Left hindlimb (tissue), 1 donor: ENCODE measurements around the gene PIK3C3.
A peak's percentile ranks its signal among the peaks of the same experiment; 100 is the strongest.
"Not testable (repeated sequence)": the region's sequence is repeated elsewhere in the genome, so short reads cannot be mapped to it uniquely, and the experiment has no call there.

Experiments
- DNase-seq: peaks from one replicate; pipeline ENCODE4 v3.0.0-alpha.2; 2018

PIK3C3 gene

GRCh38 chr18:42025974-42026625, 71.1 kb downstream of the PIK3C3 start:
- no peak for DNase-seq

GRCh38 chr18:42028247-42028832, 73.3 kb downstream of the PIK3C3 start:
- DNase-seq: no peak

- no peak for DNase-seq
Measured at GRCh38 chr18:42029092-42029491, 74.1 kb downstream of the PIK3C3 start.

GRCh38 chr18:42030586-42031182, 75.7 kb downstream of the PIK3C3 start:
- DNase-seq: no peak

- no peak for DNase-seq
Measured at GRCh38 chr18:42032447-42032846, 77.4 kb downstream of the PIK3C3 start.

- DNase-seq: no peak
Measured at GRCh38 chr18:42033137-42033810, 78.2 kb downstream of the PIK3C3 start.

GRCh38 chr18:42038936-42039335, 83.9 kb downstream of the PIK3C3 start:
- no peak for DNase-seq

GRCh38 chr18:42039396-42039795, 84.4 kb downstream of the PIK3C3 start:
- no peak for DNase-seq

GRCh38 chr18:42041793-42042192, 86.8 kb downstream of the PIK3C3 start:
- no peak for DNase-seq

GRCh38 chr18:42045346-42045745, 90.3 kb downstream of the PIK3C3 start:
- no peak for DNase-seq

- no peak for DNase-seq
Measured at GRCh38 chr18:42047721-42048120, 92.7 kb downstream of the PIK3C3 start.

GRCh38 chr18:42048158-42048557, 93.1 kb downstream of the PIK3C3 start:
- no peak for DNase-seq

GRCh38 chr18:42049536-42049935, 94.5 kb downstream of the PIK3C3 start:
- DNase-seq: not testable (repeated sequence)

- DNase-seq: no peak
Measured at GRCh38 chr18:42051411-42051810, 96.4 kb downstream of the PIK3C3 start.

GRCh38 chr18:42052122-42052708, 97.2 kb downstream of the PIK3C3 start:
- no peak for DNase-seq

GRCh38 chr18:42053188-42053781, 98.3 kb downstream of the PIK3C3 start:
- DNase-seq: peak; percentile 49

GRCh38 chr18:42064109-42064508, 109.1 kb downstream of the PIK3C3 start:
- no peak for DNase-seq

- DNase-seq: no peak
Measured at GRCh38 chr18:42067518-42067917, 112.5 kb downstream of the PIK3C3 start.

- no peak for DNase-seq
Measured at GRCh38 chr18:42068030-42068429, 113.0 kb downstream of the PIK3C3 start.

- no peak for DNase-seq
Measured at GRCh38 chr18:42069036-42069435, 114.0 kb downstream of the PIK3C3 start.

GRCh38 chr18:42072407-42072806, 117.4 kb downstream of the PIK3C3 start:
- no peak for DNase-seq

- DNase-seq: no peak
Measured at GRCh38 chr18:42074704-42075103, 119.7 kb downstream of the PIK3C3 start.

- no peak for DNase-seq
Measured at GRCh38 chr18:42078711-42079110, 123.7 kb downstream of the PIK3C3 start.
